Measurements from ENCODE around the gene NRP2.
A peak's percentile ranks its signal among the peaks of the same experiment; 100 is the strongest.

NRP2 gene

GRCh38 chr2:205694256-205694655 lies 12.0 kb downstream of the NRP2 start:
- DNase-seq (ENCODE audit: low read depth, low spot score), result no peak
- H3K4me3 ChIP-seq (ENCODE audit: low read depth, low read length), result no peak overlapping the region
- ChIA-PET CTCF (interaction anchor here (1.1 to 1.2 kb wide), 2 partner anchors 19 to 26 kb away, joined by 4 to 5 read pairs; no protein-coding TSS in a partner anchor), POLR2A (interaction anchor here (0.7 to 5.6 kb wide), 2 partner anchors 11 to 1244 kb away, joined by 3 to 43 read pairs; partner anchors contain the start of gene NRP2)
- no peak for TF ChIP-seq CTCF (IDR thresholded peaks at IDR 0.05; ENCODE audit: insufficient read depth, low read length, missing control alignments)

GRCh38 chr2:205695460-205695991 lies 13.2 kb downstream of the NRP2 start:
- no peak for DNase-seq (ENCODE audit: low read depth, low spot score)
- TF ChIP-seq CTCF (IDR thresholded peaks at IDR 0.05; ENCODE audit: insufficient read depth, low read length, missing control alignments), result no peak
- no peak overlapping the region for H3K4me3 ChIP-seq (ENCODE audit: low read depth, low read length)
- ChIA-PET POLR2A (interaction anchor here (0.7 to 5.6 kb wide), 6 partner anchors 9 to 288 kb away, joined by 3 to 43 read pairs (median 5); partner anchors contain the start of gene NRP2), CTCF (interaction anchor here (0.7 to 1.8 kb wide), 7 partner anchors 10 to 230 kb away, joined by 3 to 7 read pairs (median 5); no protein-coding TSS in a partner anchor)

GRCh38 chr2:205696331-205696926 lies 14.1 kb downstream of the NRP2 start:
- POLR2A ChIA-PET, result interaction anchor here (0.7 to 5.6 kb wide), 4 partner anchors 13 to 289 kb away, joined by 3 to 43 read pairs (median 4); partner anchors contain the start of gene NRP2
- no peak overlapping the region for H3K4me3 ChIP-seq (ENCODE audit: low read depth, low read length)
- DNase-seq (ENCODE audit: low read depth, low spot score), result no peak

GRCh38 chr2:205696927-205697441 lies 14.7 kb downstream of the NRP2 start:
- TF ChIP-seq CTCF (IDR thresholded peaks at IDR 0.05; ENCODE audit: insufficient read depth, low read length, missing control alignments), result no peak
- CTCF ChIA-PET, result interaction anchor here (0.6 to 1.8 kb wide), 2 partner anchors 11 to 230 kb away, joined by 3 to 6 read pairs; no protein-coding TSS in a partner anchor
- peak; percentile 95 for DNase-seq (ENCODE audit: low read depth, low spot score)
- POLR2A ChIA-PET, result interaction anchor here (1.4 to 5.6 kb wide), 2 partner anchors 14 to 35 kb away, joined by 4 to 43 read pairs; partner anchors contain the start of gene NRP2
- H3K4me3 ChIP-seq (ENCODE audit: low read depth, low read length), result no peak overlapping the region

More at GRCh38 chr2:205696331-205696926, 14.1 kb downstream of the NRP2 start:
- peak; percentile 69 for TF ChIP-seq CTCF (IDR thresholded peaks at IDR 0.05; ENCODE audit: insufficient read depth, low read length, missing control alignments)
- CTCF ChIA-PET, result interaction anchor here (0.6 to 1.8 kb wide), 7 partner anchors 9 to 231 kb away, joined by 3 to 7 read pairs (median 3); no protein-coding TSS in a partner anchor

- no peak for TF ChIP-seq CTCF (IDR thresholded peaks at IDR 0.05; ENCODE audit: insufficient read depth, low read length, missing control alignments)
- no peak overlapping the region for H3K4me3 ChIP-seq (ENCODE audit: low read depth, low read length)
- ChIA-PET CTCF (interaction anchor here (0.9 to 1.8 kb wide), 5 partner anchors 17 to 36 kb away, joined by 3 to 5 read pairs (median 3); no protein-coding TSS in a partner anchor), POLR2A (interaction anchor here (0.9 to 2.3 kb wide), 5 partner anchors 8 to 33 kb away, joined by 3 to 10 read pairs (median 8); partner anchors contain the start of gene NRP2)
- no peak for DNase-seq (ENCODE audit: low read depth, low spot score)
Measured at GRCh38 chr2:205698286-205699268, 16.3 kb downstream of the NRP2 start.
